ENCODE data around the gene HNRNPA0. TPM values are rescaled to one million over a fixed set of nuclear protein-coding genes. Genes with fewer than 3 reads are reported as not detected.

Gene HNRNPA0
- total RNA-seq, 3 donors from 2014 or later (not counting 1 experiment from before 2014, with no cell fraction given), result 31.5 to 35.9 (median 33.5) TPM

DNA sequence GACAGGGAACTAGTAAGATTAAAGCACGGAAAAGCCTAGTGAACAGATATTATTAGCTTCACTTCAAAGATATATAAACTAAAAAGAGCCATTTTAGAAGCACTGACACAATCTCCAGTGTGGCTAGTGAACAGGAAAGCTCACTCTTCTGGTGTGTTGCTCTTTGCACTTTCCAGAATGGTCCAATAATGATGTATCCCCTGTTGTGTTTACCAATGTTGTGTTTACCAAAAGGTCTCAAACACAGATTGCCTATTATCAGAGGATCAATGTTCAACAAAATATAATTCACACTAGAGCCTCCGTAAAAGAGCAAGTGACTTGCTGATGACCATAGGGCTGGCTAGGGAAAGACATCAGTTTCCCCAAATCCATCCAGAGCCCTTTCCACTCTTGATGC is 29.9 kb downstream of the HNRNPA0 start:
- Histone ChIP-seq H3K9me3 (ENCODE audit: control insufficient read depth, insufficient read depth, low read length) (no peaks in the 10 kb centered on the region), H3K27me3 (ENCODE audit: control insufficient read depth, insufficient read depth, low read length) (no peaks in the 10 kb centered on the region), H3K36me3 (ENCODE audit: control insufficient read depth, insufficient read depth, low read length) (no peaks in the 10 kb centered on the region), H3K4me1 (ENCODE audit: control insufficient read depth, insufficient read depth, low read length) (no peaks in the 10 kb centered on the region), H3K4me3 (ENCODE audit: low read length) (no peak overlapping the region), H3K27ac (ENCODE audit: low read length) (no peak overlapping the region)
- ATAC-seq (no peak), DNase-seq (no peak)
- H3K9me3 Mint-ChIP-seq, result no peaks in the 10 kb centered on the region
- intact Hi-C loops (cut with micrococcal nuclease), result no loop called here
- no peak overlapping the region for H3K27ac Mint-ChIP-seq
- TF ChIP-seq CTCF (IDR thresholded peaks at IDR 0.05), result no peak
- no peak overlapping the region for H3K4me3 Mint-ChIP-seq
- H3K27me3 Mint-ChIP-seq (ENCODE audit: low read depth in 2 of 2), result no peaks in the 10 kb centered on the region
- H3K4me1 Mint-ChIP-seq, result no peaks in the 10 kb centered on the region
- WGBS (ENCODE audit: insufficient coverage), result 90% methylated on average over 2 of the region's 2 CpGs
- no peaks in the 10 kb centered on the region for H3K36me3 Mint-ChIP-seq

DNA sequence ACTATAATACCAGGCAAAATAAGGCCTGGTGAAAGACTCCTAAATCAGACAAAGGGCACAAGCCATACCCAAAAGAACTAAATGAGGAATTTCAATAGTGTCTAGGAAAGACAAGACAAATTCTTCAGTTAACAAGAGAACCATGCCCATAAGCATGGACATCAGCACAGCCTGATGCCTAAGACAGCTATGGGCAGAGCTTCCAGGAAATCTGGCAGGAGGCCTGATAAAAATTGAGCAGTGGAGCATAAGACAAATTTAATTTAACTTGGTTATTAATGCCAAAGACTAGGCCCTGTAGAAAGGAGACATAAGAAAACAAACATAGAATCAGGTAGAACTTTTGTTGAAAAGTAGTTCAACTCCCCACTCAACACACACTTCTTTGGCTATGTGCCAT is 35.6 kb downstream of the HNRNPA0 start:
- Mint-ChIP-seq H3K27me3 (ENCODE audit: low read depth in 2 of 2) (no peaks in the 10 kb centered on the region), H3K36me3 (no peaks in the 10 kb centered on the region), H3K9me3 (no peaks in the 10 kb centered on the region), H3K27ac (no peak overlapping the region), H3K4me3 (no peak overlapping the region), H3K4me1 (no peaks in the 10 kb centered on the region)
- no peak for TF ChIP-seq CTCF (IDR thresholded peaks at IDR 0.05)
- Histone ChIP-seq H3K27ac (ENCODE audit: low read length) (no peak overlapping the region), H3K27me3 (ENCODE audit: control insufficient read depth, insufficient read depth, low read length) (no peaks in the 10 kb centered on the region), H3K4me3 (ENCODE audit: low read length) (no peak overlapping the region), H3K9me3 (ENCODE audit: control insufficient read depth, insufficient read depth, low read length) (no peaks in the 10 kb centered on the region), H3K36me3 (ENCODE audit: control insufficient read depth, insufficient read depth, low read length) (no peaks in the 10 kb centered on the region), H3K4me1 (ENCODE audit: control insufficient read depth, insufficient read depth, low read length) (no peaks in the 10 kb centered on the region)
- ATAC-seq (no peak), DNase-seq (no peak)
- intact Hi-C loops (cut with micrococcal nuclease), result no loop called here

- Histone ChIP-seq H3K4me3 (ENCODE audit: low read length) (no peak overlapping the region), H3K27ac (ENCODE audit: low read length) (no peak overlapping the region), H3K27me3 (ENCODE audit: control insufficient read depth, insufficient read depth, low read length) (no peaks in the 10 kb centered on the region), H3K36me3 (ENCODE audit: control insufficient read depth, insufficient read depth, low read length) (no peaks in the 10 kb centered on the region), H3K4me1 (ENCODE audit: control insufficient read depth, insufficient read depth, low read length) (no peaks in the 10 kb centered on the region), H3K9me3 (ENCODE audit: control insufficient read depth, insufficient read depth, low read length) (no peaks in the 10 kb centered on the region)
- no peak for TF ChIP-seq CTCF (IDR thresholded peaks at IDR 0.05)
- no peak for ATAC-seq
- H3K9me3 Mint-ChIP-seq, result peaks cover 2 to 3% of the 10 kb centered on the region in 2 donors
- no peaks in the 10 kb centered on the region for H3K4me1 Mint-ChIP-seq
- no peaks in the 10 kb centered on the region for H3K36me3 Mint-ChIP-seq
- no peak for DNase-seq
- H3K27ac Mint-ChIP-seq, result no peak overlapping the region
- H3K4me3 Mint-ChIP-seq, result no peak overlapping the region
- intact Hi-C loops (cut with micrococcal nuclease), result no loop called here
- H3K27me3 Mint-ChIP-seq (ENCODE audit: low read depth in 2 of 2), result no peaks in the 10 kb centered on the region
- WGBS (ENCODE audit: insufficient coverage), result 97% methylated on average over 2 of the region's 3 CpGs
Observed at GRCh38 chr5:137716337-137716736, 37.8 kb downstream of the HNRNPA0 start.

DNA sequence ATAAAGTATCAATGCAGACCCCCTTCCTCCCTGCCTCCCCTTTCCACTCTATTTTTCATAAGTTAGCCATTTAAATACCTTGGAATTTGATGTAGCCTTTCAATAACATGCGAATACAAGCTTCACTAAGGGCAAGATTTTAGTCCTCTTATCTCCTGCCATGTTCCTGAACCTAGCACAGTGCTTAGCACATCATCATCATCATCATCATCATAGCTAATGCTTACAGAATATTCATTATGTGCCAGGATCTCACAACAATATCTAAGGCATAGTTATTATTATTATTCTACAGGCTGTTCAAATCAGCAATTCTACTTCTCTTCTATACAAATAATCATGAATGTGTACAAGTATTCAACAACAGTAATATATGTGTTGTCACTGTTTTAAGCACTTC is 38.7 kb downstream of the HNRNPA0 start:
- no peaks in the 10 kb centered on the region for H3K36me3 Mint-ChIP-seq
- H3K9me3 ChIP-seq (ENCODE audit: control insufficient read depth, insufficient read depth, low read length), result no peaks in the 10 kb centered on the region
- H3K27me3 ChIP-seq (ENCODE audit: control insufficient read depth, insufficient read depth, low read length), result no peaks in the 10 kb centered on the region
- no peak overlapping the region for H3K4me3 ChIP-seq (ENCODE audit: low read length)
- H3K9me3 Mint-ChIP-seq, result peaks cover 2 to 3% of the 10 kb centered on the region in 2 donors
- WGBS (ENCODE audit: insufficient coverage), result 95% methylated on average over 1 of the region's 1 CpG
- H3K27me3 Mint-ChIP-seq (ENCODE audit: low read depth in 2 of 2), result no peaks in the 10 kb centered on the region
- H3K4me1 ChIP-seq (ENCODE audit: control insufficient read depth, insufficient read depth, low read length), result no peaks in the 10 kb centered on the region
- no peak overlapping the region for H3K27ac Mint-ChIP-seq
- ATAC-seq (no peak), DNase-seq (no peak)
- H3K4me1 Mint-ChIP-seq, result no peaks in the 10 kb centered on the region
- H3K36me3 ChIP-seq (ENCODE audit: control insufficient read depth, insufficient read depth, low read length), result no peaks in the 10 kb centered on the region
- H3K4me3 Mint-ChIP-seq, result no peak overlapping the region
- intact Hi-C loops (cut with micrococcal nuclease), result no loop called here
- TF ChIP-seq CTCF (IDR thresholded peaks at IDR 0.05), result no peak
- no peak overlapping the region for H3K27ac ChIP-seq (ENCODE audit: low read length)

Measured in natural killer cell (primary cell).